NT2/D1 (cell line): Measurements from ENCODE around the gene SRRM4.

Experiments
- DNase-seq: peaks from one replicate; pipeline ENCODE4 v3.0.0-alpha.2; 2011; ENCODE audit warnings: low read depth, low spot score
- H3K27me3 ChIP-seq: 2 replicates; pipeline ENCODE4 v1.6.0; 2011; ENCODE audit warnings: mild to moderate bottlenecking; ENCODE audit not compliant: insufficient read length, insufficient read depth
- H3K36me3 ChIP-seq: 2 replicates; pipeline ENCODE4 v1.6.1; 2011; ENCODE audit warnings: mild to moderate bottlenecking, low read length, mixed read lengths; ENCODE audit not compliant: insufficient read depth, insufficient read length
- H3K4me1 ChIP-seq: 2 replicates; pipeline ENCODE4 v1.5.1; 2011; ENCODE audit not compliant: insufficient read depth, insufficient read length
- H3K4me3 ChIP-seq: 2 replicates; pipeline ENCODE4 v1.5.1; 2011; ENCODE audit warnings: low read depth; ENCODE audit not compliant: insufficient read length
- H3K9ac ChIP-seq: 2 replicates; pipeline ENCODE4 v1.6.0; 2011; ENCODE audit warnings: low read depth; ENCODE audit not compliant: insufficient read length
- H3K9me3 ChIP-seq: 2 replicates; pipeline ENCODE4 v1.5.1; 2011; ENCODE audit warnings: mild to moderate bottlenecking, low read length; ENCODE audit not compliant: insufficient read depth
- SUZ12 ChIP-seq: IDR thresholded peaks from 2 replicates; pipeline ENCODE4 v1.6.1; 2011; ENCODE audit not compliant: insufficient read length, insufficient read depth; ENCODE audit errors: extremely low read depth
- YY1 ChIP-seq: IDR thresholded peaks from 2 replicates; pipeline ENCODE4 v1.6.1; 2011; ENCODE audit not compliant: insufficient read length, insufficient read depth
- ZNF274 ChIP-seq: IDR thresholded peaks from 2 replicates; pipeline ENCODE4 v1.6.1; 2011; ENCODE audit warnings: mild to moderate bottlenecking, low read depth, low read length

The SRRM4 gene

DNA sequence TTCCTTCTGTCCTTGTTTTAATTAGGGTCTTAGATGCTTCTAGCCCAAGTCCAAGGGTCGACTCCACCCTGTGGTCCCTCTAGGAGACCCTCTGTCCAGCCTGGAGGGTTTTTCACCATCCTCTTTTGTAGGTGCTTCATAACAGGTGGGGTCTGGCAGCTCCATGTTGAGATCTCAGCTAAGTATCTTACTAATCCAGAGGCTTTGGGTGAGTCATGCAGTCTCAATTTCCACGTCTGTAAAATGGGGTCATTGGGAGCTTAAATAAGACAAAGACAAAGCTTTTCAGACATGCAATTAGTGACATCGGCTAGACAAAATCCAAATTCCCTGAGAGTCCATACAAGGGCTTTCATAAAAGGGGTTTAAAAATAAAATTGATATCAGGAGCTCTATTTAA, 200.6 kb downstream of the SRRM4 start:
- Histone ChIP-seq H3K4me3 (no peak overlapping the region), H3K9ac (no peak overlapping the region), H3K9me3 (no peaks in the 10 kb centered on the region), H3K27me3 (no peaks in the 10 kb centered on the region), H3K4me1 (peaks cover 12% of the 10 kb centered on the region), H3K36me3 (peaks cover 26% of the 10 kb centered on the region)
- TF ChIP-seq ZNF274 (no peak), YY1 (no peak), SUZ12 (no peak)
- no peak for DNase-seq

DNA sequence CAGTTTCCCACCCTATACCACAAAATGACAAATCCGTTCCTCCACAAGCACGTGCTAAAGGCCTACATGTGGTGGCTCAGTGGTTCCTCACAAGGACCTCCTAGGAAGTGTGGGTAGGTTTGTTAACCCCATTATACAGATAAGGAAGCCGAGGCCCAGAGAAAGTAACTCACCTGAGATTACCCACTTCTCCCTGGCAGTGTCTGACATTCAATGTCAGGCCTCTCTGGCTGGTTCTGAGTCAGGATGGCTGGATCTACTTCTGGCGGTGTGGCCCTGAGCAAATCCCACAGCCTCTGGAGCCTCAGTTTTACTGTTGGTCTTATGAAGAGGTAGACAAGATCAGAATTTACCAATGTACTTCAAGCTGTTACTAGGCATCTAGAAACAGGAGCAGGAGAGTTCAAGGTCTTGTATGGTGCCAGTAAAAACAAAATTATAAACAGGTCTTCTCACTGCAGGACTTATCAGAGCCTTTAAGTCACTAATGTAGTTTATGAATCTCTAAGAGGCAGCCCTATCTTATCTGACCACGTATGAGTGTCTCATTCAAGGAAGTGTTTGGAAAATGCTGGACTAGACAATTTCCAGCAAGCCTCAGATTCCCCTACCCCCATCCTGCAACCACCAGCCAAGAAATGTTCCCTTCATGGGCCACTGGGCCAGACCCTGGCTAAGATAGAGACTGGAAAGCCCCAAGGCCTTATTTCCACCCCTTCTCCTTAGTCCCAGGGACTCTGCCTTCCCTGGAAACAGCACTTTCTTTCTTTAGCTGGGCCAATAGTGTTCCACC, 201.6 kb downstream of the SRRM4 start:
- H3K4me3 ChIP-seq, result no peak overlapping the region
- H3K4me1 ChIP-seq, result peaks cover 11% of the 10 kb centered on the region

DNA sequence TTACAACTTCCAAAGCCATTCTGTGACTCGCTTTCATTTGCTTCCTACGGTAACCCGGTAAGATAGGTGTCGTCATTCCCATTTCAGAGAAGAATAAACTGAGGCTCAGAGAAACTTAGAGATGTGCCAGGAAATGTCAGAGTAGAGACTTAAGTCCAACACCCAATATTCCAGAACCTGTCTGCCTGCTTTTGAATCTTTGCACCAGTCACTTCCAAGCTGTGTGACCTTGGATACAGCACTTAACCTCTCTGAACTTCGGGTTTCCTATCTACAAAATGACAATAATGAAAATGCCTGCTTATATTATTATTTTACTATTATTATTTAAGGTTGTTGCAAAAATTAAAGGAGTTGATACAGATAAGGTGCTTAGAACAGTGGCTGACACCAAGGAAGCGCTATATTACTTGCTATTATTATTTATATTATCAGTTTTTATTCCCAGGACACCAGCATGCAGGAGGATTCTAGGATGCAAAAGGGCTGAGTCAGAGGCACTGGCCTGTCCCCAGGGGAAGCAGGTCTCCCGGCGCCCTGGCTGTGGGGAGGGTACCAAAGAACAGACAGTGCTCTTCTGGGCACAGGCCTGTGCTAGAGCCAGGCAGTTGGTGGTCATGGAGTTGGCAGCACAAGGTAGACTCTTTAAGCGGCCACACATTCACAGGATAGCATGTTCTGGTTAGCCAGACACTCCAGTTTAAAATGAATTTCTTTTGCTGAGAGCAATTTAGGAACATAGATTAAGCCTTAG, 202.8 kb downstream of the SRRM4 start:
- Histone ChIP-seq H3K27me3 (no peaks in the 10 kb centered on the region), H3K4me3 (no peak overlapping the region), H3K36me3 (peaks cover 45% of the 10 kb centered on the region), H3K4me1 (peaks cover 8% of the 10 kb centered on the region), H3K9me3 (no peaks in the 10 kb centered on the region), H3K9ac (no peak overlapping the region)
- no peak for DNase-seq
- TF ChIP-seq ZNF274 (no peak), YY1 (no peak), SUZ12 (no peak)

More for the DNA sequence above, 201.6 kb downstream of the SRRM4 start:
- DNase-seq, result no peak
- Histone ChIP-seq H3K27me3 (no peaks in the 10 kb centered on the region), H3K9me3 (no peaks in the 10 kb centered on the region), H3K36me3 (peaks cover 34% of the 10 kb centered on the region), H3K9ac (no peak overlapping the region)
- no peak for TF ChIP-seq ZNF274
- no peak for TF ChIP-seq YY1

DNA sequence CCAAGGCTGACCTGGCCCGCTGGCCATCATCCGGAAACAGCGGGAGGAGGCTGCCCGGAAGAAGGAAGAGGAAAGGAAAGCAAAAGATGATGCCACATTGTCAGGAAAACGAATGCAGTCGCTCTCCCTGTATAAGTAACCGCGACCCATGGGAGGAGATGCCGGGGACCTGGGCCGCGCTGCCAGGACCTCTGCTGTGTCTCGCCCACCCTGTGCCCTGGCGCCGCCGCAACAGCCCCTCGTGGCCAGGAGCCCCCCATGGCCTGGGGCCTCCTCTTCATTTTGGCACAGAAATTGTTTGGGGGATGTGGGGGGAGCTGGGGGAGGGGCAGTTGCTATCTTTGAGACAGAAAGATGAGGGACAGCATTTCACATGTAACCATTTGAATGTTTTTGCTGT, 213.9 kb downstream of the SRRM4 start:
- Histone ChIP-seq H3K9ac (no peak overlapping the region), H3K36me3 (peaks cover 53% of the 10 kb centered on the region), H3K4me3 (no peak overlapping the region), H3K4me1 (no peaks in the 10 kb centered on the region), H3K27me3 (no peaks in the 10 kb centered on the region), H3K9me3 (no peaks in the 10 kb centered on the region)
- TF ChIP-seq ZNF274 (no peak), SUZ12 (no peak), YY1 (no peak)
- no peak for DNase-seq

DNA sequence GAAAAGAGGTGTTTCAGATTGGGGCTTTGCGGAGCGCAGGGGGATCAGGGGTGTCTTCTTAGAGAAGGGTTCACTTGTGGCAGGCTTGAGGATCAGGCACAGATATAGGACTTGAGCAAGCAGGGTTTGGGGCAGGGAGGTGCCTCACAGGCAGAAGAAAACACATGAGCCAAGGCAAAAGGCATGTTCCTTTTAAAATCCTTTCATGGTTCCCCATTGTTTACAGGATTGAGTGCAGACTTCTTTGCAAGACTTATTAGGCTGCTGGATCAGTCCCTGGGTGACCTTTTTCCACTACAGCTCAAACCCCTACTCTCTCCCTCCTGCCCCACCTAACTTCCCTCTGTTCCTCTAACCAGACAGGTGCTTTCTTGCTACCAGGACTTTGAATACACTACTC, 217.1 kb downstream of the SRRM4 start:
- no peaks in the 10 kb centered on the region for H3K27me3 ChIP-seq
- H3K4me1 ChIP-seq, result peaks cover 4% of the 10 kb centered on the region
- H3K36me3 ChIP-seq, result peaks cover 27% of the 10 kb centered on the region
- no peak overlapping the region for H3K4me3 ChIP-seq
- H3K9ac ChIP-seq, result no peak overlapping the region
- DNase-seq, result no peak
- TF ChIP-seq YY1 (no peak), ZNF274 (no peak), SUZ12 (no peak)
- H3K9me3 ChIP-seq, result no peaks in the 10 kb centered on the region

DNA sequence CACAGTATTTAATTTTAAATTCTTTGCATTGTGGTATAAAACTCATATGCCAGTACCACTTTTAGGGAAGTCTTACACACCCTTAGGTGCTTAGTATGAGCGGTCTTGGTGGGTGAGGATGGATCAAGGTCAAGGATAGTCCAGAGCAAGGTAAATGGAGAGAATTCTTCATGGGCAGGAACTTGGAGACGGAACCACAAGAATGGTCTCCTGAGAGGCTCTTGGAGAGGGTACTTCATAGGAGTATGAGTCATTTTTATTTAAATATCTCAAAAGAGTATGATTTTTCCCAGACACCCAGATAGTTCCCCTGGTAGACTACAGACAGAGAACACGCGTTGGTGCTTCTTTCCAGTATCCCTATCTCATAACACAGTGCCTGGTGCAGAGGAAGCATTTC, 219.3 kb downstream of the SRRM4 start:
- H3K36me3 ChIP-seq, result peaks cover 8% of the 10 kb centered on the region
- H3K4me3 ChIP-seq, result no peak overlapping the region
- no peak for DNase-seq
- no peaks in the 10 kb centered on the region for H3K27me3 ChIP-seq
- no peak overlapping the region for H3K9ac ChIP-seq
- H3K4me1 ChIP-seq, result peaks cover 4% of the 10 kb centered on the region
- no peaks in the 10 kb centered on the region for H3K9me3 ChIP-seq
- TF ChIP-seq ZNF274, result no peak
- TF ChIP-seq YY1, result no peak
- TF ChIP-seq SUZ12, result no peak

DNA sequence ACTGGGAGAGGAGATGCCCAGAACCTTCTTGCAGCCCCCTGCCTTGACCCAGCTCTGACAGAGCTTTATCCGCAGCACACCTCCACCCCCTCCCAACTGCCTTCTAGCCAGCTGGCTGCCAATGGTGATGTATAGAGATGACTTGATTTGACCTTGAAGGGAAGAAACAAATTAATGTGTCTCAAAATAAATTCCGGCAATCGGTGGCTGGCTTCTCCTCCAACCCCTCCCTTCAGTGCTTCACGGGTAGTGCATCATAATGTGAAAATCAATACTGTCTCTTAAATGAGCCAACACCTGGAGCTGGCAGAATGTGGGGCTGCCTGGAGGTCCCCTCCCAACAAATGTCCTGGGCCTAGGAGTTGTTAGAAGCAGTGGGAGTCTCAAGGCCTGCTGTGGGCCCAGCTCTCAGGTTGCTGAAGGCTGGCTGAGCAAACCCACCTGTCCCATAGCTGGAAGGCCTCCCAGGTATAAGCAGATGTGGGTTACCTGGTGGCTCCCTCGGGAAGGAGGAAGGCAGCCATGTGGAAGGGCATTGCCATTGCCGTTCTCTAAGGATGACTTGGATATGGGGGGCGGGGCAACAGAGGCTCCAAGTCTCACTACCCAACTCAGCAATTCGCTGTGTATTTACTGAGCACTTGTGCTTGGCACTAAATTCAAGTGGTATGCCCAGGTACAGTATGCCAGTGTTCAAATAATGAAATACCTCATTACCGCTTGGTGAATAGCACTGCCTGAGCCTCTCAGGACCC, 220.6 kb downstream of the SRRM4 start:
- H3K9me3 ChIP-seq, result no peaks in the 10 kb centered on the region
- H3K9ac ChIP-seq, result no peak overlapping the region
- H3K27me3 ChIP-seq, result no peaks in the 10 kb centered on the region
- no peak overlapping the region for H3K4me3 ChIP-seq
- DNase-seq, result no peak
- H3K4me1 ChIP-seq, result peaks cover 4% of the 10 kb centered on the region
- no peaks in the 10 kb centered on the region for H3K36me3 ChIP-seq
- TF ChIP-seq SUZ12 (no peak), YY1 (no peak), ZNF274 (no peak)

DNA sequence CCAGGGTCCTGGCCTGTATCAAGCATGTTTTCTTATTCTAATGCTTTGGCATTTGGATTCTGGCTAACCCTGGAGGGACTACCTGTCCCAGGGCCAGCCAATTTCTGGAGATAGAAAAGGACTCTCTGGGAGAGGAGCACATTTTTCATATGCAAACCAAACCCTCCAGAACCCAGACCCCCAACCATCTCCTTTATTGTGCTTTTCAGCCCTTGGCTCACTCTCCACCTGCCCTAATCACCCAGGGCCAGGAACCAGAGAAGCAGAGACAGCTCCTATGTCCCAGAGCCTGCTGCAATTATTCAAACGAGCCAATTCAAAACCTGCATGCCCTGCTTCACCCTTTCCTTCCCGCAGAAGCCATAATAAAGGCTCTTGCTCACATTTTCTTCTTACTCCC, 221.2 kb downstream of the SRRM4 start:
- no peaks in the 10 kb centered on the region for H3K36me3 ChIP-seq
- no peak for DNase-seq
- TF ChIP-seq YY1 (no peak), SUZ12 (no peak), ZNF274 (no peak)
- peaks cover 4% of the 10 kb centered on the region for H3K4me1 ChIP-seq
- H3K9me3 ChIP-seq, result no peaks in the 10 kb centered on the region
- no peak overlapping the region for H3K9ac ChIP-seq
- no peak overlapping the region for H3K4me3 ChIP-seq
- H3K27me3 ChIP-seq, result no peaks in the 10 kb centered on the region
